HG03097 (cell line): ENCODE measurements around the gene TBX18.

Source experiments
- ATAC-seq: cut with Tn5 transposase; IDR thresholded peaks from one replicate; pipeline ENCODE4 v1.9.1; 2021; ENCODE audit not compliant: unreplicated experiment, low FRiP score

TBX18 gene

GRCh38 chr6:84764332-84765049 is at the start of gene TBX18:
TBX18 (minus strand) TSS chr6:84764598; CDS start chr6:84764181, 417 bp downstream.
- no peak for ATAC-seq

GRCh38 chr6:84811351-84811750 is 47.0 kb upstream of the TBX18 start:
- ATAC-seq, result no peak

GRCh38 chr6:84809455-84809854 is 45.1 kb upstream of the TBX18 start:
- ATAC-seq, result no peak

- no peak for ATAC-seq
Observed at GRCh38 chr6:84808491-84809061, 44.2 kb upstream of the TBX18 start.

GRCh38 chr6:84805145-84805544 is 40.7 kb upstream of the TBX18 start:
- no peak for ATAC-seq

- ATAC-seq, result no peak
Observed at GRCh38 chr6:84804720-84805119, 40.3 kb upstream of the TBX18 start.

GRCh38 chr6:84801250-84801649 is 36.9 kb upstream of the TBX18 start:
- ATAC-seq, result no peak

GRCh38 chr6:84798257-84798656 is 33.9 kb upstream of the TBX18 start:
- ATAC-seq, result no peak

- no peak for ATAC-seq
Observed at GRCh38 chr6:84796343-84796742, 31.9 kb upstream of the TBX18 start.

GRCh38 chr6:84791927-84792326 is 27.5 kb upstream of the TBX18 start:
- no peak for ATAC-seq

GRCh38 chr6:84791233-84791632 is 26.8 kb upstream of the TBX18 start:
- no peak for ATAC-seq

GRCh38 chr6:84789170-84789569 is 24.8 kb upstream of the TBX18 start:
- ATAC-seq, result no peak

- no peak for ATAC-seq
Observed at GRCh38 chr6:84788689-84789088, 24.3 kb upstream of the TBX18 start.

GRCh38 chr6:84785671-84786070 is 21.3 kb upstream of the TBX18 start:
- ATAC-seq, result no peak

- ATAC-seq, result no peak
Observed at GRCh38 chr6:84779917-84780316, 15.5 kb upstream of the TBX18 start.

- no peak for ATAC-seq
Observed at GRCh38 chr6:84779380-84779779, 15.0 kb upstream of the TBX18 start.

- no peak for ATAC-seq
Observed at GRCh38 chr6:84777888-84778287, 13.5 kb upstream of the TBX18 start.

- ATAC-seq, result no peak
Observed at GRCh38 chr6:84776392-84776791, 12.0 kb upstream of the TBX18 start.

- no peak for ATAC-seq
Observed at GRCh38 chr6:84775751-84776150, 11.4 kb upstream of the TBX18 start.

GRCh38 chr6:84774985-84775284 is 10.5 kb upstream of the TBX18 start:
- no peak for ATAC-seq

GRCh38 chr6:84774157-84774984 is 10.0 kb upstream of the TBX18 start:
- peak; percentile 59 for ATAC-seq
